Epidermal melanocyte (primary cell): ENCODE data around the gene TAF15.

Experiments used
- DNase-seq: peaks from one replicate; pipeline ENCODE4 v3.0.0; 2011; ENCODE audit warnings: low spot score; ENCODE audit not compliant: insufficient read length

The TAF15 gene

DNA sequence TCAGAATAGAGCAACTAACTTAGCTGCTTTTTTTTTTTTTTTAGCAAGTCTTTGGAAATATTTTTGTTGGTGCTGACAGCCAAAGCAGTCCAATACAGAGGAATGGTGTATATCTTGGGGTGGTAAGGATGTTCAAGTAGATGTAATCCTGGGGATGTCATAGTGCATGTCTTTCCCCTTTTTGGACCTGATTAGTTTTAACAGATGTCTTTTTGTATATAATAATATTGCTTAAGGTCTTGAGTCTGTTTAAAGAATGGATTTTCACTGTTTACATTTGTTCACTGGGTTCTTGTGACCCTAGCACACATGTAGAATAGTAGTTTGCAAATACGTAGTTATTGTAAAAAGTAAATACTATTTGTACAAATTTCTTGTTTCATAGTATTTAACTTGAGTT, 7.9 kb downstream of the TAF15 start:
- no peak for DNase-seq

GRCh38 chr17:35819455-35819854, 10.2 kb downstream of the TAF15 start:
- no peak for DNase-seq

GRCh38 chr17:35821308-35821707, 12.0 kb downstream of the TAF15 start:
- DNase-seq, result no peak

DNA sequence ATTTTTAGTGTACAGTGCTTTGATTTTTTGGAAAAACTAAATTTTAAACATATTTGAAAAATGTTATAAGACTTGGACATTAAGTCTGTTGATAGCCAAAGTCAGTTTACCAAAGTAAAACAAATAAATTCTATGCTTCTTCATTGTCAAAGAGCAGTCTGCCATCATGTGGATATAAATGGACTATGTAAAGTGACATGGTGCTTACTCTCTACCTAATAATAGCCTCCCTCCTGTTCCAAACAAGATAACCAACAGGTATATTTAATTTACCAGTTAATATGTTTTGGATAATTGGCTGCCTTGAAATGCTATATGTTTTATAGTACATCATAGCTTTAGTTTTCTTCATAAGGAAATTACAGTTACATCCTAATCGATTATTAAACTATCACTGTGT, 15.9 kb downstream of the TAF15 start:
- DNase-seq, result no peak

DNA sequence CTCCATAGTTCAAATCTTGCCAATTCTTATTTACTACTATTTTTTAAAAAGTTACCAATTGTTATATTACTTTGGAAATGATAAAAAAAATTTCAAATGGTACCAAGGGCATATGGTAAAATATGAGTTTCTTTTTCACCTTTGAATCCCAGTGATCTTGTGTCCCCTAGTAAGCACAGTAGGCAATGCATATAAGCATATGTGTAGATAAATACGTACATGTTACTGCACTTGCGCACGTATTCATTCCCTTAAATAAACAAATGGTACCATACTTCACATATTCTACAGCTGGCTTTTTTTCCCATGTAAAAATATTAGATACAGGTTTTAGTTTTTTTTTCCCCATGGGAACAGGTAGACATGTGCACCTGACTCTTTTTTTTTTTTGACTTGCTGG, 31.8 kb downstream of the TAF15 start:
- DNase-seq, result no peak

DNA sequence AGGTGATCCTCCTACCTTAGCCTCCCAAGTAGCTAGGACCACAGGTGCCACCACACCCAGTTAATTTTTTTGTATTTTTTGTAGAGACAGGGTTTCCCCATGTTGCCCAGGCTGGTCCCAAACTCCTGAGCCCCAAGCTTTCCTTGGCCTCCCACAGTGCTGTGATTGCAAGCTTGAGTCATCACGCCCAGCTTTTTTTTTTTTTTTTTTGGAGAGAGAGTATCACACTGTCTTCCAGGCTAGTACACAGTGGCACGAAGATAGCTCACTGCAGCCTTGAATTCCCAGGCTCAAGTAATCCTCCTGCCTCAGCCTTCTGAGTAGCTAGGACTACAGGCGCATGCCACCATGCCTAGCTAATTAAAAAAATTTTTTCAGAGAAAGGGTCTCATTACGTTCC, 32.2 kb downstream of the TAF15 start:
- no peak for DNase-seq

DNA sequence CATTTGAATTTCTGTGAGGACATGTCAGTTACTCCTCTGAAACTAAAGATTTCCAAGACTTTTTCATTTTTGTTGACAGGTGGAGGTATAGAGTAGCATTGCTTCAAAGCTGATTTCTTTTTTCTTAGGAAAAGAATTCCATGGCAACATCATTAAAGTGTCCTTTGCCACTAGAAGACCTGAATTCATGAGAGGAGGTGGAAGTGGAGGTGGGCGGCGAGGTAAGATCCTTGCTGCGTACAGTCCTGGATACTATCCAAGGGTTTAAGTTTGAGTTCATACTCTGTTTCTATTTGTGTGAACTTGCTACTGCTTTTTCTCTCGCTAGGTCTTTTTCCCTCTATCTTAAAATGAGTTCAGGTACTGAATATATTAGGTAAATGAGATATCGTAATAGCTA, 33.0 kb downstream of the TAF15 start:
- DNase-seq, result no peak

DNA sequence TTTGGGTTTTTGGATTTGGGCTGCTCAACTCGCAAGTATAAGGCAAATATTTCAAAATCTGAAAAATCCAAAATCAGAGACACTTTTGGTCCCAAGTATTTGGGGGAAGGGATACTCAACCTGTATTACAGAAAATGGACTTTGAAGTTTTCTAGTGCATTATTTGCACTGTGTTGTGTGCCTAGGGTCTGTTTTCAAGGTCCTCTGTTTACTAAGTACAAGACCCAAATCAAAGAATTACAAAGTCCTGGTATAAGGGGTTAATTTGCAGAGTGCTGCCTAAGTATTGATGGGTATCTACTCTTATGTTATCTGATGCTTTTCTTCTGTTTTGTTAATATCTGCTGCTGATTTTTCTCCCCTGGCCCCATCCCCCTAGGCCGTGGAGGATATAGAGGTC, 34.4 kb downstream of the TAF15 start:
- no peak for DNase-seq

DNA sequence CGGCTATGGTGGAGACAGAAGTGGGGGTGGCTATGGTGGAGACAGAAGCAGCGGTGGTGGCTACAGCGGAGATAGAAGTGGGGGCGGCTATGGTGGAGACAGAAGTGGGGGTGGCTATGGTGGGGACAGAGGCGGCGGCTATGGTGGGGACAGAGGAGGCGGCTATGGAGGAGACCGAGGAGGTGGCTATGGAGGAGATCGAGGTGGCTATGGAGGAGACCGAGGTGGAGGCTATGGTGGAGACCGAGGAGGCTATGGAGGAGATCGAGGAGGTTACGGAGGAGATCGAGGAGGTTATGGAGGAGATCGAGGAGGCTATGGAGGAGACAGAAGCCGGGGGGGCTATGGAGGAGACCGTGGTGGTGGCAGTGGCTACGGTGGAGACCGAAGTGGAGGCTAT, 35.3 kb downstream of the TAF15 start:
- no peak for DNase-seq

GRCh38 chr17:35846055-35846809, 36.9 kb downstream of the TAF15 start:
- peak; percentile 24 for DNase-seq

DNA sequence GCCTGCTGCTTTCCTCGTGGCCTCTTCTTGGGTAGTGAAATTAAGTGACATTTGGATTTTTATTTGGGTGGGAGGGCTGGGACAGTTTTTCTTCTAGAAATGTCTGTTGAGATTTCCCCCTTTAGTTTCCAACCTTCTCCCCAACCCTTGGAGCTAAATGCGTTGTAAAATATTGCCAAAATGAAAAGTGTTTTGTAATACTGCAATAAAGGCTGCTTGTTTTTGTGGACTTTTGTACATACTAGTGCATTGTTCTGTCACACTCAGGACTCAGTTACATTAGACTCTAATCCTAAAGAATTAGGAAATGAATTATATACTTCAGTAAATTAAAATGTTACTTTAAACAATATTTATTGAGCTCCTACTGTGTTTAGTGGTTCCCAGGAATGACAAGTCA, 37.7 kb downstream of the TAF15 start:
- DNase-seq, result no peak

DNA sequence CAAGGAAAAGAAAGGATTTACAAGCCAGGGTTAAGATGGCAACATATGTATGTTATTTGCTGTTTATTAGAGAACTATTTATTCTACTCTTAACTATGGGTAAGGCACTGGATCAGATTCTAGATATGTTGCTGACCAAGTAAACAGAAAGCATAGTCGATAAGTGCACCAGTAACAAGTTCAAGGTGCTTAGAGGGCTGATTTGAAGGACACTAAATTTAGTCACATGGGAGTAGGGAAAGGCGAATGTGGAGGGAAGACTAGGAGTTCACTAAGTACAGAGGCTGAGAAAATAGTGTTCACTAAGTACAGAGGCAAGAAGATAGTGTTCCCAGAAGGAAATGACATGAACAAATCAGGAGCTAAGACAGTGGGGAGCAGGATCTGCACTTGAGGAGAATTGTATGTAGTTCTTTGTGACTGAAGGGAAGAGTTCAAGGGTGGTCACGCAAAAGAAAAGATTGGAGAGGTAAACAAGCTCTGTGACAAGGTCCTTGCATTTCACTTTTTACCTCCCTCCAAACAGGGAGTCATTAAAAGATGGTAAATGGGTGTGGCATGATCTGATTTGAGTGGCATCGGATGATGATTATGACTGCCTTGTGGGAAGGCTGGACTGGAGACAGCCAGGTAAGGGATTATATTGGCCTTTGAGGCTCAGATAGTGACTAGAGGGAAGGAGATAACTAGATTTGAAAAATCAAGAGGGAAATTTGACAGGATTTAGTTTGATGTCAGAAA, 38.5 kb downstream of the TAF15 start:
- no peak for DNase-seq

DNA sequence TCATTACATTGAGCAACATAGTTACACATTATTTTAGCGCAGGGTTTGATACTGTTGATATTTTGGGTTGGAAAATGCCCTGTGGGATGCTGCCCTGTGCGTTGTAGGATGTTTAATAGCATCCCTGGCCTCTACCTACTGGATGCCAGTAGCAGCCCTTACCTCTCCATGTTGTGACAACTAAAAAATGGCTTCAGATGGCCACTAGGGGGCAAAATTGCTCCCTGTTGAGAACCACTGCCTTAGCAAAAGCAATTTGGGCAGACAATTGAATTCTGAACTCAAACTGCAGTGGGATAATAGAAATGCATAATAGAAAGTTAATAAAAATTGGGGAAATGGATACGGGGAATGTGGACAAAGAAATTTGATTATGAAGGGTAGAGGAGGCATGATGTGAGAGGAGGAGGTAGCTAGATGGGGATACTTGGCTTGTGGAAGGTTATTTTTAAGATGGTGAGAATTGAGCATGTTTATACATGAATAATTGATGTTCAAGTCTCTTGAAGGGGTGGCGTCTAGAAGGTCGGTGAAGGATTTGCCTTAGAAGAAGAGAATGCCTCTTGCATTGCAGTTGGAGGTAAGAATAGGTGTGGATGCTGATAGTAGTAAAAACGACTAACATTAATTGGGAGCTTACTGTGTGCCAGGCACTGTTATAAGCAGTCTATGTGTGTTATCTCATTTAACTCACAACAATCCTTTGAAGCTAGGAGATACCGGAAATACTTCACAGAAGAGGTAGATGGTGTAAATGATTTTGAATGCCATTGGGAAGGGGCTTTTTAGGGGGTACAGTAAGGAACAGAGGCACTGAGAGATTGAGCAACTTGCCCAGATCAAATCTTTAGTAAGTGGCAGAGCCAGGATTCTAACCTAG, 40.4 kb downstream of the TAF15 start:
- peak; percentile 49 for DNase-seq

GRCh38 chr17:35855965-35856364, 46.7 kb downstream of the TAF15 start:
- no peak for DNase-seq

DNA sequence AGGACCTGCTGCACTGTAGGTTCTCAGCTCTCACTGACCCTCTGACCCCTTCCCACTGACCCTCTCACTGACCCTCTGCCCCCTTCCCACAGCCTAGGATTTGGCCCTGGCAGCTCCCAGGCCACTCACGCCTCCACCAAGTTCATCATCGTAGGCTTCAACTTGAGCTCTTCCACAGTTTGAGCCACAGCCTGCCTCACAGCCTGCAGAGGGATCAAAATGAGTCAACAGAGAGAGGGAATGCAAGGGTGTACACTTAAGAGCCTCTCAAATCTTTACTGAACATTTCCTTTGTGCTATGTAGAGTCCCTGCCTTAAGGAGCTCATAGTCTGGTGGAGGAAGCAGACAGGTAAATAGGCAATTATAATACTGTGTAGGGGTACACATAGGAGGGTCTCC, 47.3 kb downstream of the TAF15 start:
- no peak for DNase-seq

GRCh38 chr17:35864853-35865252, 55.6 kb downstream of the TAF15 start:
- no peak for DNase-seq

DNA sequence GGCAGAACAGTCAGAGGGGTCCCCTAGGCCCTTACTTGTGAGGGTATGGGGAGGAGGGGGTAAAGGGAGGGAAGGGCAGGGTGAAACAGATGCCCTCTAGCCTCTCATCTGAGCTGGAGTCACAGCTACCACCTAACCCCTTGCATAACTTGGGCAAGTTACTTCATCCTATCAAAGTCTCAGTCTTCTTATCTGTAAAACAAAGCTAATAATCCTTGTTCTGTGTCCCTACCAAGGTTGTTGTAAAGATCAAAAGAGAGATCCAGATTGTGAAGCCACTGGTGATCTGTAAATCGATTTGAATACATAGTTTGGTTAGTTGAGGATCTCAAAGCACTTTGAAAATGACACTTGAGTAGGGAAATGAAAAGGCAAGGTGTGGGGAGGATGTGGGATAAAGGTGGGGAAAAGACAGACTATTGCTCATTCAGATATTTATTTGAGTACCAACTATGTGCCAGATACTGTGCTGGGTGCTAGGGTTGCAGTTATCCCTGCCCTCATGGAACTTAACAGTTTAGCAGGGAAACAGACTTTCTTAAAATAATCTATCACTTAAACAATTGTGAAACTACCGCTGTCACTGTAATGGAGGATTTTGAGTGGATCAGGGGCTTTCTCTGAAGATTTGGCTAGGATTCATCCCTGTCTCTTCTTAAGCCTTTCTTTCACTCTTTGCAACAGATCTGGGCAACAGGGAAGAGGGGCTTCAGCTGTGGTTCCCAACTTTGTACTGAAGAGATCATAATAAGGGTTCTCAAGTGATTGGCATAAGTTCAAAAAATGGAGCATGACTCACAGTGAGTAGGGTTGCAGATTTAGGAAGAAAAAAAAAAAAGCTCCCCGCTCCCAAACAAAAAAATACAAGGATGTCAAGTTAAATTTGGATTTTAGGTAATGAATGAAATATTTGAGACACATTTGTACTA, 56.4 kb downstream of the TAF15 start:
- no peak for DNase-seq

GRCh38 chr17:35866341-35866950, 57.2 kb downstream of the TAF15 start:
- no peak for DNase-seq

GRCh38 chr17:35867574-35867973, 58.3 kb downstream of the TAF15 start:
- DNase-seq, result no peak

GRCh38 chr17:35868737-35869136, 59.5 kb downstream of the TAF15 start, which contains the start of gene HEATR9:
HEATR9 (minus strand) TSS chr17:35868891; CDS start chr17:35868742, 149 bp downstream.
- no peak for DNase-seq
